Astrocyte of the spinal cord (primary cell): ENCODE results near the gene ACTR5.

Experiments used
- DNase-seq: peaks from one replicate; pipeline ENCODE4 v3.0.0; 2011; ENCODE audit warnings: low read depth, low spot score
- H3K4me3 ChIP-seq: 2 replicates; pipeline ENCODE4 v1.5.1; 2011; ENCODE audit warnings: low read depth, mild to moderate bottlenecking, low read length, moderate library complexity
- in situ Hi-C: cut with HindIII; loops from 2 replicates; pipeline ENCODE4 v1.10.0; 2017; ENCODE audit warnings: low sequenced_read_pairs
- TF ChIP-seq, protein P1 (sequence below): IDR thresholded peaks from 2 replicates; pipeline ENCODE4 v1.5.1; 2012; ENCODE audit warnings: low read depth, mild to moderate bottlenecking, low read length, inconsistent platforms

ACTR5 gene

DNA sequence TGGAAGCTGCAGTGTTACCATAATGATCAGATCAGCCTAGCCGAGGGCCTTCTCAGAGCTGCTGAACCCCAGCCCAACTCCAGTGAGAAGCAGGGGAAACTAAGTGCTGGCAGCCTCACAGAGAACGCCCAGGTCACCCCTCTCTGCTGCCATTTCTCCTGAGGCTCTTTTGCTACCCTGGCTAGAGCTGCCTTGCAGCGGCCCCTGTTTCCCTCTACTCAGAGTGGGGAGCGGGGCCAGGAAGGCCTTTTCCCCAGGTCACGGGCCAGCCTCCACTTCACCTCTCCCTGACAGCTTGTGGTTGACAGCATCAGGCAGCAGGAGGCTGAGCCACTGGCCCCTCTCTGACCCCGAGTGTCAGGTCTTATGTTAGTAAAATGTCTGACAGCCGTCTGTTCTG, 22.7 kb downstream of the ACTR5 start:
- H3K4me3 ChIP-seq: no peak overlapping the region
- DNase-seq: no peak
- in situ Hi-C loops: no loop called here
- TF ChIP-seq, protein P1, sequence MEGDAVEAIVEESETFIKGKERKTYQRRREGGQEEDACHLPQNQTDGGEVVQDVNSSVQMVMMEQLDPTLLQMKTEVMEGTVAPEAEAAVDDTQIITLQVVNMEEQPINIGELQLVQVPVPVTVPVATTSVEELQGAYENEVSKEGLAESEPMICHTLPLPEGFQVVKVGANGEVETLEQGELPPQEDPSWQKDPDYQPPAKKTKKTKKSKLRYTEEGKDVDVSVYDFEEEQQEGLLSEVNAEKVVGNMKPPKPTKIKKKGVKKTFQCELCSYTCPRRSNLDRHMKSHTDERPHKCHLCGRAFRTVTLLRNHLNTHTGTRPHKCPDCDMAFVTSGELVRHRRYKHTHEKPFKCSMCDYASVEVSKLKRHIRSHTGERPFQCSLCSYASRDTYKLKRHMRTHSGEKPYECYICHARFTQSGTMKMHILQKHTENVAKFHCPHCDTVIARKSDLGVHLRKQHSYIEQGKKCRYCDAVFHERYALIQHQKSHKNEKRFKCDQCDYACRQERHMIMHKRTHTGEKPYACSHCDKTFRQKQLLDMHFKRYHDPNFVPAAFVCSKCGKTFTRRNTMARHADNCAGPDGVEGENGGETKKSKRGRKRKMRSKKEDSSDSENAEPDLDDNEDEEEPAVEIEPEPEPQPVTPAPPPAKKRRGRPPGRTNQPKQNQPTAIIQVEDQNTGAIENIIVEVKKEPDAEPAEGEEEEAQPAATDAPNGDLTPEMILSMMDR: no peak

DNA sequence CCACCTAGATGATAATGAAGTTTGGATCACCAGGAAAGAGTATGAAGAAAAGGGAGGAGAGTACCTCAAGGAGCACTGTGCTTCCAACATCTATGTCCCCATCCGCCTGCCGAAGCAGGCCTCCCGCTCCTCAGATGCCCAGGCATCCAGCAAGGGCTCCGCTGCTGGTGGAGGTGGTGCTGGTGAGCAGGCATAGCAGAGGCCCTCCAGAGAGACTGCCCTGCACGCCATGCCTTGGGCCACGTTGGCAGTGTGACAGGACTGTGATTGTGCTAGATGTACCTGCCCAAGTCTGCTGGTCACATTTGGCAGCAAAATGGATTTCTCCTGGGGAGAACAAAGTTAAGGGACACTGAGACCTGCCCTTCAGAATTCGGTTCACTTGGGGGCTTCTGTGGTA, 23.4 kb downstream of the ACTR5 start:
- in situ Hi-C loops: no loop called here
- no peak overlapping the region for H3K4me3 ChIP-seq
- TF ChIP-seq, protein P1: no peak
- DNase-seq: no peak

DNA sequence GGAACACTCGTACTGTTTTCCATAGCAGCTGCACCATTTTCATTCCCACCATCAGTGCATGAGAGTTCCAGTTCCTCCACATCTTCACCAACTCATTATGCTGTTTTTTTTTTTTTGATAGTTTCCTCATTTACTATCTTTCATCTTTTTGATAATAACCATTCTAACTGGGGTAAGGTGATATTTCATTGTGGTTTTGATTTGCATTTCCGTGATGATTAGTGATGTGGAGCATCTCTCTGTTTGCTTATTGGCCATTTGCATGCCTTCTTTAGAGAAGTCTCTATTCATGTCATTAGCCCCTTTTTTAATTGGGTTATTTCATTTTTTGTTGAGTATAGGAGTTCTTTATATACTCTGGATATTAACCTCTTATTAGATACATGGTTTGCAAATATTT, 25.9 kb downstream of the ACTR5 start:
- TF ChIP-seq, protein P1: no peak
- no peak for DNase-seq
- H3K4me3 ChIP-seq: no peak overlapping the region
- in situ Hi-C loops: no loop called here

DNA sequence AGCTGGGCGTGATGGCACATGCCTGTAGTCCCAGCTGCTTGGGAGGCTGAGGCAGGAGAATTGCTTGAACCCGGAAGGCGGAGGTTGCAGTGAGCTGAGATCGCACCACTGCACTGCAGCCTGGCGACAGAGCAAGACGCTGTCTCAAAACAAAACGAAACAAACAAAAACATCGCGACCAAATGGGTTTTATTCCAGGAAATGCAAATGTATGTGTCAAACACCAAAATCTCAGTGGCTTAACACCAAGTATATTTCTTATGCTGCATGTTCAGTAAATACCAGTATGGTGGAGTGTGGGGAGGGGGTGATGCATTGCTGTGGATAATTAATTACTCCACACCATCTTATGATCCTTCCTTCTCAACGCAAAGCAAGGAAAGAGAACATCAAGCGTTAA, 28.1 kb downstream of the ACTR5 start:
- in situ Hi-C loops: no loop called here
- DNase-seq: no peak
- H3K4me3 ChIP-seq: no peak overlapping the region
- TF ChIP-seq, protein P1: no peak

DNA sequence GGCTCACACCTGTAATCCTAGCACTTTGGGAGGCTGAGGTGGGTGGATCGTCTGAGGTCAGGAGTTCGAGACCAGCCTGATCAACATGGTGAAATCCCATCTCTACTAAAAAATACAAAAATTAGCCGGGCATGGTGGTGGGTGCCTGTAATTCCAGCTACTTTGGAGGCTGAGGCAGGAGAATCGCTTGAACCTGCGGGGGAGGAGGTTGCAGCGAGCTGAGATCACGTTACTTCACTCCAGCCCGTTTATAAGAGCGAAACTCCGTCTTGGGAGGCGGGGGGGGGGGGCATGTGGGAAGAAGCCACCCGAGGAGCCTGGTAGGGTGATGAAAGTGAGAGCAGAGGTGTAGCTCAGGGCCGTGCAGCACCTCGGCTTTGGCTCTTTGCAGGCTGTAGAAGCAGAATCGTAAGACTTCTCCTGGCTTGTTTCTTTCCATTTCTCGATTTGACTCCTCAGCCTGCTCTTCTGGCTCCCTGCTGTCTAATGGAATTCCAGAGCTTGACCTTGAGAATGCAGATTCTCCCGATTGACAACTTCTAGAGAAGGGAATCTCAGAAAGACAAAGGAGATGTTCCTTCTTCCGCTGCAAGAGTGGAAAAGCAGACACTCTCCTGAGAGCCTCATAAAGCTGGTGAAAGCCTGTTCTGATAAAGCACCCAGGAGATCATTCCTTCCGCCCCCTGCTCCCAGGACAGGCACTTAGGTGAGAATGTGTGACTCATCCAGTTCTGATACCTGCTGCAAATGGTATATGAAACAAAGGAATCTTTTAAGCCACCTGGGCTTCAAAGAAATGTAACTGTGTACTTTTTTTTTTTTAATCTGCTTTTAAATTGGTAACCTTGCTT, 31.2 kb downstream of the ACTR5 start:
- DNase-seq: no peak
- TF ChIP-seq, protein P1: no peak
- H3K4me3 ChIP-seq: no peak overlapping the region
- in situ Hi-C loops: no loop called here

DNA sequence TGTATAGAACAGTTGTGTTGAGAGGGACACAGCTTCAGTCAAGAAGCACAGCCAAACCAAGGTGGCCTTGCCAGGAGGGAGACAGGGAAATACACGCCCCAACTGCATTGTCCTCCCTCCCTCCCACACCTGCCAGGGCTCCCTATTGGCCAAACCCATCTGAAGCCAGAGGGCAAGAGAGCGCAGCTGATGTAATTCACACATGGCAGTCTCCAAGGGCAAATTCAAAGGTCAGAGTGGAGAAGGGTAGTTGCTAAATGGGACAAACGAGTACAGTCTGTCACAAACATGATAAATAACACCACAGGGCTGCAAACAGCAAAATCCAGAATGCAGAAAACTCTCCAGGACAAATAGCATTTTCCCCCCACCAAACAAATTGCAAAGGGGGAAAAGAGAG, 34.0 kb downstream of the ACTR5 start:
- no peak overlapping the region for H3K4me3 ChIP-seq
- DNase-seq: no peak
- in situ Hi-C loops: no loop called here
- TF ChIP-seq, protein P1: no peak
